Pons (tissue), 1 donor: Measurements from ENCODE around the gene TBX21.
"Not testable (repeated sequence)": the region's sequence is repeated elsewhere in the genome, so short reads cannot be mapped to it uniquely, and the experiment has no call there.

Experiments used
- DNase-seq: peaks from one replicate; pipeline ENCODE4 v3.0.0-alpha.2; 2016; ENCODE audit warnings: low spot score

Gene TBX21

DNA sequence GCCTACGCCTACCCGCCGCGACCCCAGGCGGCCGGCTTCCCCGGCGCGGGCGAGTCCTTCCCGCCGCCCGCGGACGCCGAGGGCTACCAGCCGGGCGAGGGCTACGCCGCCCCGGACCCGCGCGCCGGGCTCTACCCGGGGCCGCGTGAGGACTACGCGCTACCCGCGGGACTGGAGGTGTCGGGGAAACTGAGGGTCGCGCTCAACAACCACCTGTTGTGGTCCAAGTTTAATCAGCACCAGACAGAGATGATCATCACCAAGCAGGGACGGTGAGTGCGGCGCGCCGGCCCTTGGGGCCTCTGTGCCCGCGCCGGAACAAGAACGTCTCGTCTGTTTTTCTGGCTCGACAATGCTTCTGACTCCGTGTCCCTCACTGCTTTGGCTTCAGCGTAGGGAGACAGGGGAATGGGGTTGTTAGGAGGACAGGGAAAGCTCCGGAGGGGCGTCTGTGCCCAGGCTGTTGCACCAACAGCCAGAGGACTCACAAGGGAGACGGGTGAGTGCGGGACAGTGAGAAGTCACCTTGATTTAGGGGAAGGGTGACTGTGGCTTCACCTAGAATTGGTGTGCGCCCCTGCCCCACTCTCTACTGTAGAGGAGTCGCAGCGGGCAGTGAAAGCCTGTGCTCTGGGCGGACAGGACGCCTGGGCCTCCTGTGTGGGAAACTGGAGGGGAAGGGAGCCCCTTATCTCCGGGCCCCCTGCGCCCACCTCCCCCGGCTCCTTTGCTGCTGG is 806 bp downstream of the TBX21 start:
- DNase-seq: no peak

DNA sequence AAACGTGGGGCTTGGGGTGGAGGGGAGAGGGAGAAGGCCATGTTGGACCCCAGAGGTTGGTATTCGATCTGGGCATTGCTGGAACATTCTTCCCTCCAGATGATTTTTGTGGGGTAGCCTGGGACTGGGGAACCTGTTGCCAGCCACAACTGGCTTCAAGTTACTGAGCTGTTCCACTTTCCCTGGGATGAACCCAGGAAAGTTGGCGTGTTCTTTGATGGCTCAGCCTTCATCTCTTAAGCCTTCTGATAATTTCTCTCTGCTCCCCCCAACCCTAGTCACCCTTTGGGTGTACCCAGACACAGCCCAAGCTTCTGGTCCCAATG is 2.1 kb downstream of the TBX21 start:
- no peak for DNase-seq

DNA sequence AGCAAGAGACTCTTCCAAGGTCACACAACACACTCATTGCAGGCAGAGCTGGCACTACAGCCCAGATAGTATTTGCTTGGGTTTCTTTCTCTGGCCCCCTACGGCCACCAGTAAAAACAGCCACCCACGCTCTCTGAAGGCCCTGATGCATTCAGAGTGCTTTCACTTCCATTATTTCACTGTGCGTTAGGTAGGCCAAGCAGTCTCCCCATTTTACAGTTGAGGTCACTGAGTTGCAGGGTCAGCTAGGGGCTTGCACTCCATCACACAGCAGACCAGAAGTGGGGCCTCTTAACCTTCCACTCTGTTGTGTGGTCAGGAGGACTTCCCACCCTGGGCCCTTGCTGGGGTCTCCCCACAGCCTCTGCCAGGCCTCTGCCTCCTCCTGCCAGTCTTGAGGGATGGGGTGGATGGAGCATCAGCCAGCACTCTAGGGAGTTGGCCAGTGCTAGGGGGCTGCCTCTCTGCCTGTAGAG is 2.5 kb downstream of the TBX21 start:
- no peak for DNase-seq

DNA sequence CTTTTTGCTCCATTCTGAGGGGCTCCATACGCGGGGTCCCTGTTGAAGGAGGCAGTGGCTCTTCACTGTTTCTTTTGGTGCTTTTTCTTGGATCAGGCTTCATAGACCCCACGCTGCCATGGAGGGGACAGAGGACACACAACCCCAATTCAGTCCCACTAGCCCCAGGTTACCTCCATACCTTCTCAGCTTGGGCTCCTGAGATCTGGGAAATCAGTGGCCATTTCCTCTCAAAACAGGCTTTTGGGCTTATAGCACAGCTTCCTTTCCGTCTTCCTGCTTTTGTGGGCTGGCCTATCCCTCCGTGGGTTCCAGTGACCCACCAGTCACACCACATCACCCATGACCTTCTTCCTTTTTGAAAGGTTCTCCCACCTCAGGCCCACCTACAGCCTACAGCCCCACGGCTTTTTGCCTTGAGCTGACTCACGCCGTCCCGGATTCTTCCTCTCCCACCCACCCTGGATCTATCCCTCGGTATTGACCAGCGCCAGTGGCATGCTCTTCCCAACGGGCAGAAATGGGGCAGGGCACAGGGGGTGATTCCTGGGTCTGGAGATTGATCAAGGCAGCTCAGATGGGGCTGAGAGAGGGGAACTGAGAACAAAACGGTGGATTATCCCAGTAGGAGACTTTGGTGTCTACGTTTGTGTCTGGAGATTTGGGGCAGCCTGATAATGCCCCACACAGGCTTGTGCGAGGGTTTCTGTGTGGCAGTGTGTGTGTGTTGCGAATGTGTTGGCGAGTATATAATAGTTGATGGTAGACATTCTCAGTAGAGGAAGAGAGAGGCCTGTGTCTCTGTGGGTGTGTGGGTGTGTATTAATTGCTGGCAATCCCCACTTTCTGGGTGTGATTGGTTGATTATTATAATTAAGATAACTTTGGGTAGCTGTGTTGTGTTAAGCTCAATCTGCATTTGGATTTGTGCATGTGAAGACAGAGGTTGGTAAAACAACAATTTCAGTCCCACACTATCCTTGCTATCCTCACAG is 3.8 kb downstream of the TBX21 start:
- DNase-seq: no peak

DNA sequence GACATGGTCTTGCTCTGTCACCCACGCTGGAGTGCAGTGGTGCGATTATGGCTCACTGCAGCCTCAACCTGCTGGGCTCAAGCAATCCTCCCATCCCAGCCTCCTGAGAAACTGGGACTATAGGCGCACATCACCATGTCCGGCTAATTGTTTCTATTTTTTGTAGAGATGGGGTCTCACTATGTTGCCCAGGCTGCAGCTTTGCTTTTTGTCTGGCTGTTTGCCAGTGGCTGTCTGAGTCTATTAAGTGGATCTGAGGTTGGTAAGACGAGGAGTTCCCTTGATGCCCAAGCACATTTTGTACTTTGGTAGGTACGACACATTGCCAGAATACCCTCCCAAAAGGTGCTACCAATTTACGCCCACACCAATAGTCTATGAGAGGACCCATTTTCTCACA is 5.1 kb downstream of the TBX21 start:
- no peak for DNase-seq

- DNase-seq: no peak
These were observed 6.1 kb downstream of the TBX21 start for GRCh38 chr17:47739150-47739549.

DNA sequence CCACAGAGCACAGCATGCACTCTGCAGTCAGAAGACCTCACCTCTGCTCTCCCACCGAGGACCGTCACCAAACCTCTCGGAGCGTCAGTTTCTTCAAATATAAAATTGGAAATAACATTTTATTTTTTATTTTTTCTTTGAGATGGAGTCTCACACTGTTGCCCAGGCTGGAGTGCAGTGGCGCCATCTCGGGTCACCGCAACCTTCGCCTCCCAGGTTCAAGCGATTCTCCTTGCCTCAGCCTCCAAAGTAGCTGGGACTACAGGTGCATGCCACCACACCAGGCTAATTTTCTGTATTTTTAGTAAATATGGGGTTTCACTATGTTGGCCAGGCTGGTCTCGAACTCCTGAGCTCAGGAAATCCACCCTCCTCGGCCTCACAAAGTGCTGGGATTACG is 6.9 kb downstream of the TBX21 start:
- DNase-seq: not testable (repeated sequence)

- DNase-seq: no peak
These were observed 8.2 kb downstream of the TBX21 start for GRCh38 chr17:47741109-47741792.

GRCh38 chr17:47741793-47742145 is 8.7 kb downstream of the TBX21 start:
- DNase-seq: no peak

GRCh38 chr17:47742319-47743181 is 9.5 kb downstream of the TBX21 start:
- no peak for DNase-seq

GRCh38 chr17:47744168-47745036 is 11.4 kb downstream of the TBX21 start:
- DNase-seq: no peak

- DNase-seq: no peak
These were observed 12.0 kb downstream of the TBX21 start for GRCh38 chr17:47745037-47745380.

GRCh38 chr17:47751471-47751870 is 18.4 kb downstream of the TBX21 start:
- DNase-seq: no peak

GRCh38 chr17:47757386-47757785 is 24.4 kb downstream of the TBX21 start:
- no peak for DNase-seq

DNA sequence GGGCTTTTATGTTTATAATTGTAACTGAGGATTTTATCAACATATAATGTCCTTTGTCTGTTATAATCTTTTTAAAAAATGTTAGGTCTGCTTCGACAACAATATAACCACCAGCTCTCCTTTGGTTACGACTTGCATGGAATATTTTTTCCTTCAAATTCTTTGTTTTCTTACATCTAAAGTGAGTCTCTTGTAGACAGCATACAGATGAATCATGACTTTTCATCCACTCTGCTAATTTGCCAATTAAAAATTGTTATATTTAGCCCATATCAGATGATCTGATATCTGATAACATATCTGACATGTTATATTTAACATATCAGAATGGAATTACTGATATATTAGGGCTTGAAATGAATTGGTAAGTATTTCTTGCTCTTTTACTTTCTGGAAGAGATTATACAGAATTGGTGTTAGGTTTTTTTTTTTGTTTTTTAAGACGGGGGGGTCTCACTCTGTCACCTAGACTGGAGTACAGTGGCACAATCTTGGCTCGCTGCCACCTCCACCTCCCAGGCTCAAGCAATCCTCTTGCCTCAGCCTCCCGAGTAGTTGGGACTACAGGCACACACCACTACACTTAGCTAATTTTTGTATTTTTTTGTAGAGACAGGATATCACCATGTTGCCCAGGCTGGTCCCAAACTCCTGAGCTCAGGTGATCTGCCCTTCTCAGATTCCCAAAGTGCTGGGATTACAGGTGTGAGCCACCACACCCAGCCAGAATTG is 27.5 kb downstream of the TBX21 start:
- no peak for DNase-seq

DNA sequence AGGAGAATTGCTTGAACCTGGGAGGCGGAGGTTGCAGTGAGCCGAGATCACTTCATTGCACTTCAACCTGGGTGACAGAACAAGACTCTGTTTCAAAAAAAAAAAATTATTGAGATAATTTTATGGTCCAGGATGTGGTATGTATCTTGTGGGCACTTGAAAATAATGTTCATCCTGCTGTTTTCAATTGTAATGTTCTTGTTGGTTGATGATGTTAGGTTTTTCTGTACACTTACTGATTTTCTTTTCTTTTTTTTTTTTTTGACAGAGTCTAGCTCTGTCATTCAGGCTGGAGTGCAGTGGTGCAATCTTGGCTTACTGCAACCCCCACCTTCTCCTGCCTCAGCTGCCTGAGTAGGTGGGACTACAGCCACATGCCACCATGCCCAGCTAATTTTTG is 29.7 kb downstream of the TBX21 start:
- no peak for DNase-seq

DNA sequence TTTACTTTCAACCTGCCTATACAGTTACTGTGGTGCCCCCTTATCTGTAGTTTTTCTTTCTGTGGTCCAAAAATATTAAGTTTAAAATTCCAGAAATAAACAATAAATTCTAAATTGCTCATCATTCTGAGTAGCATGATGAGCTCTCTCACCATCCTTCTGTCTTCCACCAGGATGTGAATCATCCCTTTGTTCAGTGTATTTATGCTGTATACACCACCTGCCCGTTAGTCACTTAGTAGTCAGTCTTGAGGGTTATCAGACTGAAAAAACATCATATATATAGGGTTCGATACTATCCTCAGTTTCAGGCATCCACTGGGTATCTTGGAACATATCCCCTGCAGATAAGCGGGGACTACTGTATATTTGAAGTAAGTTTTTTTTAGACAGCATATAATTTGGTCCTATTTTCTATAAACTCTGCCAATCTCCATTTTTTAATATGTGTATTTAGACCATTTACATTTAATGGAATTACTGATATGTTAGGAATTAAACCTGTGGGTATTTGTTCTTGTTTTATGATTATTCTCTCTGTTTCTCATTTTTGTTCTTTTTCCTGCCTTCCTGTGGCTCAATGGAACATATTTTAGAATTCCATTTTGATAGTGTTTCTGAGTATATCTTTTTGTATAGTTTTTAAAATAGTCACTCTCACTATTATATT is 31.0 kb downstream of the TBX21 start:
- no peak for DNase-seq

- not testable (repeated sequence) for DNase-seq
These were observed 40.6 kb downstream of the TBX21 start for GRCh38 chr17:47773649-47774048.

- DNase-seq: no peak
These were observed 41.3 kb downstream of the TBX21 start for GRCh38 chr17:47774331-47774730.
